ENCODE data around the gene CTNNB1.

Gene CTNNB1

DNA sequence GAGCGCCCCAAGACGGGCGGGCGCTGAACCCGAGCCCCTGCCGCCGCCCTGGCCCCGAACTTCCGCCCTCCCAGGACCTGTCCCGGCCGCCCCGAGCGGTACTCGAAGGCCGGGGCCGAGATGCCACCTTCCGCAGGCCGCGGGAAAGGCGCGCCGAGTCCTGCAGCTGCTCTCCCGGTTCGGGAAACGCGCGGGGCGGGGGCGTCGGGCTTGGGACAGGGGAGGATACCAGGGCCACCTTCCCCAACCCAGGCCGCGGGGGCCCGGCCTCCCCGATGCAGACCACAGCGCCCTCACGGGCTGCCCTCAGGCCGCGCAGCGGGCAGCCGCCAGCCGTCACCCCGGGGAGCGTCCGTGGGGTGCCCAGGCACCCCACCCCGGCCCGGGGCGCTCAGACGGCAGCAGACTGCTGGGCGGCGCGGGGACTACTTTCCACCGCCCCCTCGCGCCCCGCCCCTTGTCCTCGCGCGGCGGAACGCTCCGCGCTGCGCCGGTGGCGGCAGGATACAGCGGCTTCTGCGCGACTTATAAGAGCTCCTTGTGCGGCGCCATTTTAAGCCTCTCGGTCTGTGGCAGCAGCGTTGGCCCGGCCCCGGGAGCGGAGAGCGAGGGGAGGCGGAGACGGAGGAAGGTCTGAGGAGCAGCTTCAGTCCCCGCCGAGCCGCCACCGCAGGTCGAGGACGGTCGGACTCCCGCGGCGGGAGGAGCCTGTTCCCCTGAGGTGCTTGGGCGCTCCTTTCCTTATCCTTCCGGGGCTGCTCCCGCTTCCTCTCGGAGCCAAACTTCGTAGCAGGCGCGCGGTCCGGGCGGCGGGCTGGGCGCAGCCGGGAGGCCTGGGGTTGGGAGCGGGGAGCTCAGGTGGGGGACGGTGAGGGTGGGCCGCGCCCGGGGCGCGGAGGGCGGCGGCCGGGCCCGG is at the start of gene CTNNB1:
Gene CTNNB1 (plus strand): TSS at position 556 of the 916 bp plus-strand sequence. CDS start 24,564 bp downstream, outside the sequence.
- Histone ChIP-seq H3K4me3 (IDR thresholded peaks at IDR 0.05; ENCODE audit: insufficient read depth, low read depth, low read length) (no peak within 1 kb of the TSS), H3K79me2 (ENCODE audit: insufficient read depth, low read depth) (peaks cover 42% of the 10 kb centered on the region), H3K36me3 (ENCODE audit: insufficient read depth) (no peaks in the 10 kb centered on the region), H4K20me1 (ENCODE audit: insufficient read depth) (peaks cover 18% of the 10 kb centered on the region; the same call in 1 of the 2 replicates), H3K4me2 (peak within 1 kb of the TSS; percentile 52), H3K4me1 (ENCODE audit: low read depth, poor library complexity, severe bottlenecking) (peaks cover 34% of the 10 kb centered on the region), H3K27ac (peak within 1 kb of the TSS; percentile 81), H3K27me3 (ENCODE audit: insufficient read depth, low read depth) (no peaks in the 10 kb centered on the region), H2AFZ (ENCODE audit: low read depth) (peak within 1 kb of the TSS; percentile 61), H3K9ac (peak within 1 kb of the TSS; percentile 89)
- TF ChIP-seq, protein P1, sequence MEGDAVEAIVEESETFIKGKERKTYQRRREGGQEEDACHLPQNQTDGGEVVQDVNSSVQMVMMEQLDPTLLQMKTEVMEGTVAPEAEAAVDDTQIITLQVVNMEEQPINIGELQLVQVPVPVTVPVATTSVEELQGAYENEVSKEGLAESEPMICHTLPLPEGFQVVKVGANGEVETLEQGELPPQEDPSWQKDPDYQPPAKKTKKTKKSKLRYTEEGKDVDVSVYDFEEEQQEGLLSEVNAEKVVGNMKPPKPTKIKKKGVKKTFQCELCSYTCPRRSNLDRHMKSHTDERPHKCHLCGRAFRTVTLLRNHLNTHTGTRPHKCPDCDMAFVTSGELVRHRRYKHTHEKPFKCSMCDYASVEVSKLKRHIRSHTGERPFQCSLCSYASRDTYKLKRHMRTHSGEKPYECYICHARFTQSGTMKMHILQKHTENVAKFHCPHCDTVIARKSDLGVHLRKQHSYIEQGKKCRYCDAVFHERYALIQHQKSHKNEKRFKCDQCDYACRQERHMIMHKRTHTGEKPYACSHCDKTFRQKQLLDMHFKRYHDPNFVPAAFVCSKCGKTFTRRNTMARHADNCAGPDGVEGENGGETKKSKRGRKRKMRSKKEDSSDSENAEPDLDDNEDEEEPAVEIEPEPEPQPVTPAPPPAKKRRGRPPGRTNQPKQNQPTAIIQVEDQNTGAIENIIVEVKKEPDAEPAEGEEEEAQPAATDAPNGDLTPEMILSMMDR (conservative IDR thresholded peaks at IDR 0.05; ENCODE audit: low read depth, low read length) = no peak

DNA sequence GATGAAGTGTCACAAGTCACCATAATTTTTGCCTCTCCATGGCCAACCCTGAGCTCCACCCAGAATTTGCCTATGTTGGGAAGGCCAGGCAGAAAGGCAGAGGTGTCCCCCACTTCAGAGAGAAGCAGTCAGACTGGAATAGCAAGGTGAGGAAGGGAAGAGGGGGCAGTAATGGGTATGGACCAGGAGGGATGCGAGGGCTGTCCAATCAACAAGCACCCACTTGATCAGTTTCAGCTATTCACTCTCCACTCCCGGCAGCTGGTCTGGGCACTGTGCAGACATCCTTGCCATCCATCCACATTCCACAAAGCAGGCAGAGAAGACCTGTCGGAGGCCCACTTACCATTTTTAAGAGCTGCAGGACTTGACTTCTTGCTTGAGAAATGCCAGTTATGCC is 43.5 kb upstream of the CTNNB1 start:
- TF ChIP-seq, protein P1 (conservative IDR thresholded peaks at IDR 0.05; ENCODE audit: low read depth, low read length) = no peak
- Histone ChIP-seq H3K4me3 (IDR thresholded peaks at IDR 0.05; ENCODE audit: insufficient read depth, low read depth, low read length) (no peak overlapping the region), H3K4me2 (no peak overlapping the region)

DNA sequence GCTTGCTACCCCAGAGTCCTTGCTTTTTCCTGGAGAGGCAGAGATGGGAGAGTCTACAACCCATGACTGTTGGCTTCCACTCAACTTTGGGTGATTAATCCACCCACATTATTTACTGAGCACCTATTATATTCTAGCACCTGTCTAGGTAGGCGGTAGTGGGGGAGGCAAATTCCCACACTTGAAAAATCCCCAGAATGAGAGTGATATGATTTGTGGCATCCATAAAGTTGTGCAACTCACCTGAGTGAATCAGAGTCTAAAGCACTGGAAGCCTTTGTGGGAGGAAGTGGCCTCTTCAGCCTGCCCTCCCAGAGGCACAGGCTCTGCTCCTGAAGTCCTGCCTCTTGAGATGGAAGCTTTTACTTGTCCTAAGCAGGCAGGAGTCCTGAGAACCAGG is 40.4 kb upstream of the CTNNB1 start:
- H3K79me2 ChIP-seq (ENCODE audit: insufficient read depth, low read depth) = no peaks in the 10 kb centered on the region
- H3K36me3 ChIP-seq (ENCODE audit: insufficient read depth) = no peaks in the 10 kb centered on the region
- H3K9ac ChIP-seq = no peak overlapping the region
- H2AFZ ChIP-seq (ENCODE audit: low read depth) = no peak overlapping the region
- no peak overlapping the region for H3K4me3 ChIP-seq (IDR thresholded peaks at IDR 0.05; ENCODE audit: insufficient read depth, low read depth, low read length)
- no peaks in the 10 kb centered on the region for H4K20me1 ChIP-seq (ENCODE audit: insufficient read depth)
- no peak overlapping the region for H3K27ac ChIP-seq
- H3K4me2 ChIP-seq = no peak overlapping the region
- H3K4me1 ChIP-seq (ENCODE audit: low read depth, poor library complexity, severe bottlenecking) = no peaks in the 10 kb centered on the region
- TF ChIP-seq, protein P1 (conservative IDR thresholded peaks at IDR 0.05; ENCODE audit: low read depth, low read length) = no peak
- H3K27me3 ChIP-seq (ENCODE audit: insufficient read depth, low read depth) = no peaks in the 10 kb centered on the region

More for the DNA sequence above, 43.5 kb upstream of the CTNNB1 start:
- H3K4me1 ChIP-seq (ENCODE audit: low read depth, poor library complexity, severe bottlenecking) = no peaks in the 10 kb centered on the region
- H3K9ac ChIP-seq = no peak overlapping the region
- no peaks in the 10 kb centered on the region for H3K27me3 ChIP-seq (ENCODE audit: insufficient read depth, low read depth)
- H4K20me1 ChIP-seq (ENCODE audit: insufficient read depth) = no peaks in the 10 kb centered on the region
- no peaks in the 10 kb centered on the region for H3K36me3 ChIP-seq (ENCODE audit: insufficient read depth)
- no peak overlapping the region for H2AFZ ChIP-seq (ENCODE audit: low read depth)
- no peaks in the 10 kb centered on the region for H3K79me2 ChIP-seq (ENCODE audit: insufficient read depth, low read depth)
- H3K27ac ChIP-seq = no peak overlapping the region

DNA sequence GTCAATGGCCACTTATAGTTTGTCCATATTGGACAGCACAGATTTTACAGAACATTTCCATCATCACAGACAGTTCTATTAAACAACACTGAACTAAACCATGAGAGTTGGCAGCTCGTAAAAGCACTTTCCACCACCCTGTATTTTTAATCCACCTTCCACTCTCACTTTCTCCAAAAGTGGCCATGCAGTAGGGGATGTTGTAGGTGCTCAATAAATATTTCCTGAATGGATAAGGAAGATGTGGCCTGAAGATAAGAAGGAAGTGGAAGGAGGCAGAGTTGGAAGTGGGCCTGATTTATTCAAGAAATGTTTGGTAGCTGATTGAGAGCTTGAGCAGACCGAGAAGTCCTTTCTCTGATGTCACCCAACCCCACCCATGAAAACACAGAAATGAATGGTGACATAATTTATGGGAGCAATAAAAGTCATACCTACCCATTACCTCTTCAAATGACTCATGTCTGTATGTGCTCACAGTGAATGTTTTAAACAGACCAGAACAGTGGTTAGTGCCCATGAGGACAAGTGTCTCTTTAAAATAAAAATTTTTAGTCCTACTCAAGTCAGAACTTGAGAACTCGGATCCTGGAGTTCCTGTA is 39.6 kb upstream of the CTNNB1 start:
- TF ChIP-seq, protein P1 (conservative IDR thresholded peaks at IDR 0.05; ENCODE audit: low read depth, low read length) = no peak
- Histone ChIP-seq H3K36me3 (ENCODE audit: insufficient read depth) (no peaks in the 10 kb centered on the region), H3K27me3 (ENCODE audit: insufficient read depth, low read depth) (no peaks in the 10 kb centered on the region), H3K4me3 (IDR thresholded peaks at IDR 0.05; ENCODE audit: insufficient read depth, low read depth, low read length) (no peak overlapping the region), H4K20me1 (ENCODE audit: insufficient read depth) (no peaks in the 10 kb centered on the region), H3K27ac (no peak overlapping the region), H3K79me2 (ENCODE audit: insufficient read depth, low read depth) (no peaks in the 10 kb centered on the region), H3K9ac (no peak overlapping the region), H3K4me2 (no peak overlapping the region), H2AFZ (ENCODE audit: low read depth) (no peak overlapping the region), H3K4me1 (ENCODE audit: low read depth, poor library complexity, severe bottlenecking) (no peaks in the 10 kb centered on the region)

Measured in KMS-11 (cell line).